HG02884 (cell line): ENCODE measurements around the gene PGGHG.
"Not testable (repeated sequence)": the region's sequence is repeated elsewhere in the genome, so short reads cannot be mapped to it uniquely, and the experiment has no call there.

Experiments used
- ATAC-seq: cut with Tn5 transposase; IDR thresholded peaks from one replicate; pipeline ENCODE4 v1.9.1; 2021; ENCODE audit warnings: mild to moderate bottlenecking, moderate library complexity; ENCODE audit not compliant: unreplicated experiment

The PGGHG gene

DNA sequence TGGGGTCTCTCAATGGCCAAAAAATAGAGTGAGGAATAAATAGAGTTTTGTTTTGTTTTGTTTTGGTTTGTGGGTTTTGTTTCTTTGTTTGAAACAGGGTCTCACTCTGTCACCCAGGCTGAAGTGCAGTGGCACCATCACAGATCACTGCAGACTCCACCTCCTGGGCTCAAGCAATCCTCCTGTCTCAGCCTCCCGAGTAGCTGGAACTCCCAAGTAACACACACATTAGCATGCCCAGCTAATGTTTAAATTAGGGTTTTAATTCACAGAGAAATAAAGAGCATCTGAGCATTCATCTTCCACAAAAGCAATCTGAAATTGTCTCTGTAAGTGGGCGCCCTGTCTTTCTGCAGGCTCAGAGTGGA is 40.9 kb downstream of the PGGHG start:
- ATAC-seq, result no peak

DNA sequence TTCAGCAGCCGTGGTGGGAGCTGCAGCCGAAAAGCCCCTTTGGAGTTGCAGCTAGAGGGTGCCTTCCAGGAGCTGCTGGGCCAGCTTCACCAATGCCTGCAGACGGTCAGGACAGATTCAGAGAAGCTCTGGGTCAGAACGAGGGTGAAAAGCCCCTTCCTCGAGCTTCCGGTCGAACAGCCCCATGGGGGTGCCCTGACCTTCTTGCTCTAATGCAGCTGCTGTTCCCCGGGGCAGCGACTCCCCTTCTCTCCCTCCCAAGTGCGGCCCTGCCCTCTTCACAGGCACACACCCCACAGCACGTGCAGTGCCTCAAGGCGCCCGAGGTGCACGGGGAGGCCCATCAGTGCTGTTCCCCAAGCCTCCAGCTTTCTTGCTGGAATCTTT is 41.4 kb downstream of the PGGHG start:
- ATAC-seq, result no peak

DNA sequence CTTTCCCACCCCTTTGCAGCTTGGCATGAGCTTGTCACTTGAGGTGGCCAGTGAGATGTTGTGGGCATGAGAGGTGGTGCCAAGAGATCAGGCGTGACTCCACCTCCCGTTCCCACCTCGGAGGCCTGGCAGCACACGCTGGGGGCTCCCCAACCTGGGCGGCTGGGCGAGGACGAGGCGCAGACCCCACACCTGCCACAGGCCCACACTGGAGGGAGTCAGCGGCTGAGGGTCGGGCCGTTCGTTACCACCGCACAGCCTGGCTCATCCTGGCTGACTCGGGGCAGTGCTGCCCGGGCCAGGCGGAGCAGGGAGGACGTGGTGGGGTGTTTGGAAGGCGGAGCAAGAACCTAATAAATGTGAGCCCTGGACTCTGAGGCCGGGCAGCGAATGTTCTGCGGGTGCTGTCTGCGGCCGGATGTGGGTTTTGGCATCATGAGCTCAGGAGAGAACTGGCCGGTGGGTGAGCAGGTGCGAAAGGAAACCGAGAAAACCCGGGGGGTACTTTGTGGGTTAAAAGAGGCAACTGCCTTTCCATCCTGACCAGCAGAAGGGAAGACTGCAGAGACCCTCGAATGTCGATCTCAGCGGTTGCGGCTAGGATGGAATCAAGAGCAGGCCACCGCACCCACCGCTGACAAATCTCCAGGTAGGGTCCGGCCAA is 41.9 kb downstream of the PGGHG start:
- ATAC-seq, result no peak

GRCh38 chr11:331358-332060 is 42.6 kb downstream of the PGGHG start:
- no peak for ATAC-seq

GRCh38 chr11:332651-333480 is 43.9 kb downstream of the PGGHG start:
- ATAC-seq, result no peak

DNA sequence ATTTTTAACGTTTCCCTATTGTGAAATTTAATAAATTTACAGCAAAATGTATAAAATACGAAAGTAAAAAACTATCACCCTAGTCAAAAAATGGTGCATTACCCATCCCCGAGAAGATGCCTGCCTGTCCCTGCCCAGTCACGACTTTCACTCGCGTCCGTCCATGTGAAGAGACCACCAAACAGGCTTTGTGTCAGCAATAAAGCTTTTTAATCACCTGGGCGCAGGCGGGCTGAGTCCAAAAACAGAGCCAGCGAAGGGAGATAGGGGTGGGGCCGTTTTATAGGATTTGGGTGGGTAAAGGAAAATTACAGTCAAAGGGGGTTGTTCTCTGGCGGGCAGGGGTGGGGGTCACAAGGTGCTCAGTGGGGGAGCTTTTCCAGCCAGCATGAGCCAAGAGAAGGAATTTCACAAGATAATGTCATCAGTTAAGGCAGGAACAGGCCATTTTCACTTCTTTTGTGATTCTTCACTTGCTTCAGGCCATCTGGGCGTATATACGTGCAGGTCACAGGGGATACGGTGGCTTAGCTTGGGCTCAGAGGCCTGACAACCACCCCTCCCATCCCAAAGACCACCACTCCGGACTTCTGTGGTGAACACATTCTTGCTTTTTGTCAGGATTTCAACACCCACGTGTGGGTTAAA is 44.8 kb downstream of the PGGHG start:
- ATAC-seq, result not testable (repeated sequence)

GRCh38 chr11:334264-334994 is 45.5 kb downstream of the PGGHG start:
- no peak for ATAC-seq

DNA sequence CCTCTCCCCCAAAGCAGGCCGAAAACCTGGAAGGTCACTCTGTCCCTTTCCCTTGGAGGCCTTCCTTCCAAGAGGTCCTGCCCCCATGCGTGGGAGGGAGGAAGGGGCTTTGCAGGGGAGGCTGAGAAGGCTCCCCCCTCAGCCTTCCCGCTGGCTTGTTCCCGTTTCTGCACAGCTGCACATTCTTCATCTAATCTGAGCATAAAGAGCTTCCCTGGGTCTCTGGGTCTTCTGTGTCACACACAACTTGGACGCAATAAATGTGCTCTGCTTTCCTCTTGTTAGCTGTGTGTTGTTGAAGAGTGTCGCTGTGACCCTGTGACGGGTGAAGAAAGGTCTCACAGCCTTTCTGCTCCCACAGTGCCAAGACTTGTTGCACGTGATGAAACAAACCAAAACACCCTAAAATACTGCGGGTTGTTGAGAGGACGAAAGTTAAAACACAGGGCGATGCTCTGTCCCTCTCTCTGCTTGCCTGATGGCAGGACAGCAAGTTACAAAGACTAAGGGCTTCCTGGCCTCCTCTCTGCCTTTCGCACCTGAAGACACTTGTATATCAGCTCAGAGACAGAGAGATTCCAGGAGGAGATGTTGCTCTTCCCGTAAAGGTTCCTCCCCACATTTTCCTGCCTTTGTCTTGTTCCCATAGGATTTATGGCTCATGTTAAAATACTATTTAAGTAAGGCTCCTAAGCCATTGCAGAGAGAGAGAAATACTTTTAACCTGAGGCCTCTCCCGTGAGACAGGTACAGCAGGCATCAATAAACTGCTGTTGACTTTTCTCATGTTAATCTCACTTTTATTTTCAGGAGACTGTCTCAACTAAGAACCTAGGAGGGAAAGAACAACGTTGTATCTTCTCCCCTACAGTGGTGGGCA is 47.1 kb downstream of the PGGHG start:
- no peak for ATAC-seq

GRCh38 chr11:336659-337198 is 47.8 kb downstream of the PGGHG start:
- no peak for ATAC-seq

GRCh38 chr11:337711-338110 is 48.8 kb downstream of the PGGHG start:
- no peak for ATAC-seq

DNA sequence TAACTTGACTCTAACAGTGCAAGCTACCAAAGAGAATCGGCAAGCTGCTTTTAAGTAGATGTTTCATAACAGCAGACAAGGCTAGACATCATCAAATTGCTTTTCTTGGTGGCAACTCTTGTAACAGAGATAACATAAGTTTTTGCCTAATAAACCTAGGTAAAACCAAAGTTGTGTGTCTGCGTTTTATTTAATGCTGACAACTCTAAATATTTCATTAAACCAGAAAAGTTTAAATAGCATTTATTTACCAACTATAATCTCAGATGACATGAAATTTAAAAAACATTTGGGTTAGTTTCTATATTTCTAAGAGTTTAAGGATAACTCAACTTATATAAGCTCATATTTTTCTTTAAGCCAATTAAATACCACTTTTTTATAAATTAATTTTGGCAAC is 51.0 kb downstream of the PGGHG start:
- ATAC-seq, result no peak

DNA sequence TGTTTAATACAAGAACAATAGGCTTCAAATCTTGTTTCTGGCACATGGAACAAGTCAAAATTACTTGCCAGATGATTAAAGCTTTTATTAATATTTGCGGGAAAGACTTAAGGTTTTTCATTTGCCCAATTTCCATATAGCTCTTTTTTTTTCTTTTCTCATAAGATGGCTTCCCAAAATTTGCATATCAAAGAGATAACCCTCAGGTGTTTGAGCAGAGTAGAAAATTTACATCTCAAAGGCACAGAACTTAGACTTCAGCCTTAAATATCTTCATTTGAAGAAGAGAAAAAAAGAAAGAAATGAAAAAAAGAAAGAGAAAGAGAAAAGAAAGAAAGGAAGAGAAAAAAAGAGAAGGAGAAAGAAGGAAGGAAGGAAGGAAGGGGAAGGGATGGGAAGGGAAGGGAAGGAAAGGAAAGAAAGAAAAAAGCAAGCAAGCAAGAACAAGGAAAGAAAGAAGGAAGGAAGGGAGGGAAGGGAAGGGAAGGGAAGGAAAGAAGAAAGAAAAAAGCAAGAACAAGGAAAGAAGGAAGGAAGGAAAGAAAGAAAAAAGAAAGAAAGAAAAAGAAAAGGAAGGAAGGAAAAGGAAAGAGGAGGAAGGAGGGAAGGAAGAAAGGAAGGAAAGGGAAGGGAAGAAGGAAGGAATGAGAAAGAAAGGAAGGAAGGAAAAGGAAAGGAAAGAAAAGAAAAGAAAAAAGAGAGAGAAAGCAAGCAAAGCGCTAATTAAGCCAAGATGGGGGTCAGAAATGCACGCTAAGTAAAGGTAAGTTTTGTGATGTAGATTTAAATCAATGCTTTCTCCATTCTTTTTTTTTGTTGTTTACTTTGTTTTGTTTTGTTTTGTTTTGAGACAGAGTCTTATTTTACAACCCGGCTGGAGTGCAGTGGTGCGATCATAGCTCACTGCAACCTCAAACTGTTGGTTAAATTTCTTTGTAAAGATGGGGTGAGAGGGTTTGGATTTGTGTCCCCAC is 51.9 kb downstream of the PGGHG start:
- no peak for ATAC-seq

DNA sequence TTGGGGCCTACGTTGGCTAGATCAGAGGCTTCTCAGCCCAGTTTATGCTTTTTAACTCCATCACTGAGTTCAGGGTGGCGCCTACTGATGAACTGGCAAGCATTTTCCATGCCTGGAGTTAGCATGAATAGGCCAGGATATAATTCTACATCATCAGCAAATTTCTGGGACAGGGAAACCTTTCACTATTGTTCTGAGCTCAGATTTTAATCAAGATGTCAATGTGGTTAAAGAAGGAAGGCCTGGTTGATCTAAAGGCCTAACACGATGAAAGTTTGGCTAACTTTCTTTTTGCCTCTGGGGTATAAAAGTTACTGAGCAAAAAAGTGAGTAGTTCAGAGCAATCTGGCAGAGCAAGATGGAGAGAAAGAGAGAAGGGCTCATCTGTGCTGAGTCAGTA is 53.4 kb downstream of the PGGHG start:
- ATAC-seq, result no peak

GRCh38 chr11:344836-345578 is 56.1 kb downstream of the PGGHG start:
- ATAC-seq, result no peak
